Esophagus mucosa (tissue), 1 donor: Measurements from ENCODE around the gene CERT1. TPM values are rescaled to one million over a fixed set of nuclear protein-coding genes. Genes with fewer than 3 reads are reported as not detected.
"Not testable (repeated sequence)": the region's sequence is repeated elsewhere in the genome, so short reads cannot be mapped to it uniquely, and the experiment has no call there.

Experiments used
- ATAC-seq: fragments of 200-7000 bp; cut with Tn5 transposase; one replicate; pipeline ENCODE4 v1.9.1; 2020
- total RNA-seq: library from RNA; stranded (reverse); gene quantifications from one replicate; pipeline ENCODE4 v1.2.4, GENCODE V29; 2023
- donor health status: DM: yes; HTN: yes; CAD: no.

The CERT1 gene
- total RNA-seq, 1 donor from 2014 or later: 27.6 TPM

DNA sequence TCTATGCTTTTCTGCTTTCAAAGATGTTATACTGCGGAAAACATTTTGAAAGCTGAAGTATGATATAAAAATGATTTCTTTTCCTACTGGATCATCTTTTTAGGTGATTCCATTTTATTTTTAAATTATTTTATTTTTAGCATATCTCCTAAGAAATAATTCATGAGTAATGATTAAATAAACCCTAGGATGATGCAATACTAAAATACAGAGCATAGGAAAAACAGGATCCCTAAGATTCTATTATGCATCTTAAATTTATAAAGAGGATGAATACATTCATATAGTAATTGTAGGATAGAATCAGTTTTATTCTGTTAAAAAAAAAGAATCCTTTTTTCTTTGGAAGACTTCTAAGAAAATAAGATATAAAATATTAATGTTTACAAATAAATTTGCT is 11.1 kb upstream of the CERT1 start:
- no peak for ATAC-seq

- ATAC-seq: no peak
Observed at GRCh38 chr5:75522025-75522424, 10.6 kb upstream of the CERT1 start.

DNA sequence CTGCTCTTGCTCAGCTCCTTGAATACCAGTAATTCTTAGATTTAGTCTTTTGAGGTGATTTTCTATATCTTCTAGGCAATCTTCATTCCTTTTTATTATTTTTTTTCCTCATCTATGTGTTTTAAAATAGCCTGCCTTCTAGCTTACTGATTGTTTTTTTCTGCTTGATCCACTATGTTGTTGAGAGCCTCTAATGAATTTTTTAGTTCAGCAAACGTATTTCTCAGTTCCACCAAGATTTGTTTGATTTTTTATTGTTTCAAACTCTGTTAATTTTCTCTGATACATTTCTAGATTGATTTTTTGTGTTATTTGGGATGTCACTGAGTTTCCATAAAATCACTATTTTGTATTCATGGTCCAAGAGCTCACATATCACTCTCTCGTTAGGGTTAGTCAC is 9.8 kb upstream of the CERT1 start:
- no peak for ATAC-seq

- ATAC-seq: no peak
Observed at GRCh38 chr5:75519761-75520160, 8.3 kb upstream of the CERT1 start.

DNA sequence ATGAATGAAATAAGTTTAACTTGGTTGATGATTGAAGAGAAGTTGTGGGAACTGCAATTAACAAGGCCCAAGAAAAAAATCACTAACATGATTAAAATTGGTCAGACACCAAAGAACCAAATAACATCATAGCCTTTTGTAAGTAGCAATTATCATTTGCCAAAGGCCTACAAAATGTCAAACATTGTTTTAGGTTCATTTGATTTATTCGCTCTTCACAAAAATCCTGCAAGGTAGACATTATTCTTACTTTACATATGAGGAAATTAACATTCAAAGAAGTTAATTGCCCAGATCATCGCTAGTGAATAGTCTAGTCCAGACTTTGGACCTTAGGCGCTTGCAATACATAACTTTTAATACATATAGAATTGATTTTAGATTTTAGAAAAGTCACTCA is 2.9 kb upstream of the CERT1 start:
- no peak for ATAC-seq

GRCh38 chr5:75513841-75514240 is 2.4 kb upstream of the CERT1 start:
- no peak for ATAC-seq

DNA sequence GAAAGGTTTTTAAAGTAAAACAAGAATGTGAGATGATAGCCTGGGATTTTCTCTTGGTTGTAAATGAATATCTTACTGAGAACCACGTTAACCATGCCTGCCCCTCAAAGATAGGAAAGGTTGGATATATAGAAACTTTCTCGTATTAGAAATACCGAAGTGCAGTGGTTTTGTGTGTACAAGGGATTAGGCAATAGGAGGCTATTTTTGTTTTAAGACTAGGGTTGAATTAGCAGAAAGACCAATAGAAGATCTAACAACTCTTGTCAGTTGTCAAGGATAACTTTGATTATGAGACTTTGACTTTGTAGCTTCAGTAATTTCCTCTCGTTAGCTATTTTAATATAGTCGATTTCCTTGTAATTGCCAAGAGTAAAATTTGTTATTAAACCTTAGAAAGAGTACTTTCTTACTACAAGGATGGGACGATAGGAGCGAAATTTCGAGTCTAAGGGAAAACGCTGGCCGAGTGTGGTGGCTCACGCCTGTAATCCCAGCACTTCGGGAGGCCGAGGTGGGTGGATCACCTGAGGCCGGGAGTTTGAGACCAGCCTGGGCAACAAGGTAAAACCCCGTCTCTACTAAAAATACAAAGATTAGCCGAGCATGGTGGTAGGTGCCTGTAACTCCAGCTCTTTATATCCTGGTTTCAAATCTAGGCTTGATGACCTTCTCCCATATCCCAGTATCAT is 1.1 kb upstream of the CERT1 start:
- ATAC-seq: no peak

- peak; percentile 41 for ATAC-seq
Observed at GRCh38 chr5:75510836-75511434, 494 bp downstream of the CERT1 start.

DNA sequence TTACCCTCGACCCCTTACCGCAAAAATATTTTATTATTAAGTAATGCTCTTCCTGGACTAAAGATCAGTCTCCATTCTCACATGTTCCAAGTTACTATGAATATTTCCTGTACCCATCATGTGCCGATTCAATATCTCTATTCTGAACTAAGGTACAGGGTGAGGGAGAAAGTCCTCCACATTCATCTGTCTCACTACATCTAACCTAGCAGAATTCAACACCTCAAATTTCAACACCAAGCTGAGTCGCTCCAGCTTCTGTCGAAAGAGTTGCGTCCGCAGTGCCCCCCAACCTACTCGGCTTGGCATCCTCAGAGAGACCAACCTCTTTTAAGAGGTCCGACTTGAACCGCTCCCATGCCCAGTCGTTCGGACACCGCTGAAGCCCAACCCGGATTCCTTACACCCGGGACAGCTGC is 1.0 kb downstream of the CERT1 start:
- peak; percentile 10 for ATAC-seq

GRCh38 chr5:75509956-75510355 is 1.5 kb downstream of the CERT1 start:
- ATAC-seq: no peak

GRCh38 chr5:75509546-75509945 is 1.9 kb downstream of the CERT1 start:
- ATAC-seq: no peak

GRCh38 chr5:75507841-75508240 is 3.6 kb downstream of the CERT1 start:
- ATAC-seq: no peak

DNA sequence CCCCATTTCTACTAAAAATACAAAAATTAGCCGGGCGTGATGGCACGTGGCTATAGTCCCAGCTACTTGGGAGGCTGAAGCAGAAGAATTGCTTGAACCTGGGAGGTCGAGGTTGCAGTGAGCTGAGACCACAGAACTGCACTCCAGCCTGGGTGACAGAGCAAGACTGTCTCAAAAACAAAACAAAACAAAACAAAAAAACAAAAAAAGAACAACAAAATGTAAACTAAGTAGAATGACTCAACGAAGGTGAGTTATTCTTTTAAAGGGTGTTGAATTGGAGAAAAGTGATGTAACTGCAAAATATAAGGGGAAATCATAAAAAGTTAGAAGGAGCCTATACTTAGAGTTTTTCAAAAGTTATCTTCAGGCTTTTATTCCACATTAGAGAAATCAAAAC is 6.3 kb downstream of the CERT1 start:
- ATAC-seq: not testable (repeated sequence)

GRCh38 chr5:75498875-75499274 is 12.6 kb downstream of the CERT1 start:
- ATAC-seq: not testable (repeated sequence)

DNA sequence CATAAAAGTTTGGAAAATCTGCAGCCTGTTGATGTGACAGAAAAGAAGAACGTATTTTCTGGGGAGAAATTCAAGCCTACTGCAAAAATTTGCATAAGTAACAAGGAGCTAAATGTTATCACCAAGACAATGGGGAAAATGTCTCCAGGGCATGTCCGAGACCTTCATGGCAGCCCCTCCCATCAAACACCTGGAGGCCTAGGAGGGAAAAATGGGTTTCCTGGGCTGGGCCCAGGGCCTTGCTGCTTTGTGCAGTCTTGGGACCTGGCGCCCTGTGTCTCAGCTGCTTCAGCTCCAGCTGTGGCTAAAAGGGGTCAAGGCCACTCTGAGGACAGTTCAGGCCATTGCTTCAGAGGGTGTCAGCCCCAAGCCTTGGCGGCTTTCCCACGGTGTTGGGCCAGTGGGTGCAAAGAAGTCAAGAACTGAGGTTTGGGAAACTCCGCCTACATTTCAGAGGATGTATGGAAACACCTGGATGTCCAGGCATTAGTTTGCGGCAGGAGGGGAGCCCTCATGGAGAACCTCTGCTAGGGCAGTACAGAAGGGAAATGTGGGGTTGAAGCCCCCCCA is 13.1 kb downstream of the CERT1 start:
- ATAC-seq: no peak

DNA sequence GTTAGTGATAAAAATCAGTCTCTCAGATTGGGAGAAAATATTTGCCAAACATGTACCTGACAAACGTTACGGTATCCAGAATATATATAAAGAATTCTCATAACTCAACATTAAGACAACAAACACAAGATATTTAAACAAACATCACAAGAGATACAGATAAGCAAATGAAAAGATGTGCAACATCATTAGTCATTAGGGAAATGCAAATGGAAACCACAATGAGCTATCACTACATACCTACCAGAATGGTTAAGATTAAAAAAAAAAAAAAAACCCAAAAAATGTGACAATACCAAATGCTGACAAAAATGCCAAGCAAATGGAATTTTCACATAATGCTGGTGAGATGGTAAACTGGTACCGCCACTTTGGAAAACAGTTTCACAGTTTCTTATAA is 15.4 kb downstream of the CERT1 start:
- ATAC-seq: no peak

DNA sequence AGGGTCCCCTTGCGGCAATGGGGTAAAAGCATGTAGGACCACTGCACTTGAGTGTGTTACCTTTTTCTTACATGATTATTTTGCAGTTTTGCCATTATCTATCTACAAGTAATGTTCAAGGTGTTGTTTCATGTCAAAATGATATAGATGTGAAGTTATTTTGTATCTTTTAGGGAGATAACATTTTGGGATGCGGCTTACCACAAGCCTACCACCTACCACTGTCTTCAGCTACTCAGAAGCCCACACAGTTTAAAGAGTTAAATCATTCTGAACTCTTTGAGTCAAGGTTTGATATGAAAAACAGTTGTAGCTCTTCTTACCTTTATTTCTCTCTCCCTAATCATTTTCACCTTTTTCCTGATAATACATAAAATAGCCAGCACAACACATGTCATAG is 19.8 kb downstream of the CERT1 start:
- no peak for ATAC-seq

- not testable (repeated sequence) for ATAC-seq
Observed at GRCh38 chr5:75489847-75490246, 21.6 kb downstream of the CERT1 start.

DNA sequence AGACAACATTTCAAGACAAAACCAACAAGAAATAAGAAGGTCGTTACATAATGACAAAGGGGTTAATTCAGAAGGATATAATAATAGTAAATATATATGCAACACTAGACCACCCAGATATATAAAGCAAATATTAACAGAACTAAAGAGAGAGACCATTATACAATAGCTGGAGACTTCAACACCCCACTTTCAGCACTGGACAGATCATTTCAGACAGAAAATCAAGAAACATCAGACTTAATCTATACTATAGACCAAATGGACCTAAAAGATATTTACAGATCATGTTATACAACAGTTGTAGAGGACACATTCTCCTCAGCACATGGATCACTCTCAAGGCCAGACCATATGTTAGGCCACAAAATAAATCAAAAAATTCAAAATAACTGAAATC is 26.8 kb downstream of the CERT1 start:
- no peak for ATAC-seq

GRCh38 chr5:75482482-75482881 is 28.9 kb downstream of the CERT1 start:
- ATAC-seq: peak; percentile 84

GRCh38 chr5:75481024-75481423 is 30.4 kb downstream of the CERT1 start:
- ATAC-seq: no peak

DNA sequence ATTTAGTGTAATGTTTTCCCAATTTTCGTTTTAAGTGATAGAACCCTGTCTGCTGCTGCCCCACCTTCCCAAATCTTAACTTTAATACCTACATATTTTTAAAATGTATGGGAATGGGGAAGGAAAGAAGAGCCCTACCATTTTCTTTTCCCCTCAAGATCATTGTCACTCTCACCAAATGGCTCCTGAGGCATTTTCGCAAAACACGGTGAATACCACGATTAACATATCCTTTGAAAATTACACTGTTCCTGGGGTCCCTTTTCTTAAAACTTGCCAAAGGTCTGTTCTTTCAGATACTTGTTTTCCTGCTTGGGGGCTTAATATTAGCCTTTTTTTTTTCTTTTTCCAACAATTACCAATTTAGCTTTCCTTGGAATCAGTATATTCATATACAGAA is 36.1 kb downstream of the CERT1 start:
- ATAC-seq: no peak

GRCh38 chr5:75473463-75473862 is 38.0 kb downstream of the CERT1 start:
- ATAC-seq: no peak

- no peak for ATAC-seq
Observed at GRCh38 chr5:75472973-75473372, 38.5 kb downstream of the CERT1 start.
